Stimulated activated CD4-positive, alpha-beta T cell treated with anti-CD3 and anti-CD28 coated beads, Interleukin-1b, Interleukin-23, amount 100 ng/mL, for 4 hours (primary cell): ENCODE results near the gene SIN3B.

Source experiments
- DNase-seq, 2 donors: peaks; one replicate each; pipeline ENCODE4 v3.0.0-alpha.2; 2020; ENCODE audit warnings: low read depth in 2 of 2

SIN3B gene

DNA sequence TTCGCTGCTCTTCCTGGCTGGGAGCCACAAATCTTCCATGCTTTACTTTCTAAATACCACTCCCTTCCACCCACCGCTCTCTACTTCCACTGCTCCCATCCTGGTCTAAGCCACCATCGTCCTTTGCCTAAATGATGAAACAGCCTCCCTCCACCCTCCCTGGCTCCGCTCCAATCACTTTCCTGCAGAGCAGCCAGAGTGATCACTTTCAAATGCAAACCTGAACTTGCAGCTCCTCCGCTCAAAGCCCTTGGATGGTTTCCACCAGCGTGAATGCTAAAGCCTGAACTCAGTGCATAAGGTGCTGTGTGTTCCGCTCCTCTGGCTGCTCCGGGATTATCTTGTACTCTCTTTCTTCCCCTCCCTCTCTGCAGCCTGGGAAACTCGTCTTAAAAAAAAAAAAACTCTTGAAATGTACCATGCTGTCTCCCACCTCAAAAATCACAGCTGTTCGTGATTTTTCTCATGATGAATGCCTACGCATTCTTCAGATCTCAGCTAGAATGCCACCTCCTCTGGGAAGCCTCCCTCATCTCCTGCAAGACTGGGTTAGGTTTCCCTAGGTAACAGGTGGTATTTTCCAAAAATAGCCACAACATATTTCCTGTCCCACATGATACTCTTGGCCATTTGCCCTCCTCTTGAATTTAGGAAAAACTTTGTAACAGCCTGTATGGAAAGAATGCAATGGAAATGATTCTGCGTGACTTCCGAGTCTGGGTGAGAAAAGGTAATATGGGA is 3.7 kb upstream of the SIN3B start:
- no peak for DNase-seq

DNA sequence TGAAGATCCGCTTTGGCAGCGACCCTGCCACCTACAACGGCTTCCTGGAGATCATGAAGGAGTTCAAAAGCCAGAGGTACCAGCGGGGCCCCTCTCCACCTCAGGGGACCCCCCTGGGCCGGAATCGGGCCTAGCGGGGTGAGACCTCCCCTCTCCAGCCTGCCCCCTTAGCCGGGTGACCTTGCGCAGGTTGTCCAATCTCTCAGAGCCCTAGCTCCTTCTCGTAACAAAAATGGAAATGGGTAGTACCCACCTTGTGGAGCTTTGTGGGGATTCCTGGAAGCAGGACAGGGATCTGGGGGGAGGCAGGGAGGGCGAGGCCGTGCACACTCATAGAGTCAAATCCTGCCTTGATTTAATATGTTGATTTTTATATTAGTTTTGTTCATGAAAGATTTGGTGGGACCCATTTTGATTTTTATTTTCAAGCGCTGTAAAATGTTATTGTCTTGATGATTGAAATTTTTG is 658 bp downstream of the SIN3B start:
- no peak for DNase-seq

DNA sequence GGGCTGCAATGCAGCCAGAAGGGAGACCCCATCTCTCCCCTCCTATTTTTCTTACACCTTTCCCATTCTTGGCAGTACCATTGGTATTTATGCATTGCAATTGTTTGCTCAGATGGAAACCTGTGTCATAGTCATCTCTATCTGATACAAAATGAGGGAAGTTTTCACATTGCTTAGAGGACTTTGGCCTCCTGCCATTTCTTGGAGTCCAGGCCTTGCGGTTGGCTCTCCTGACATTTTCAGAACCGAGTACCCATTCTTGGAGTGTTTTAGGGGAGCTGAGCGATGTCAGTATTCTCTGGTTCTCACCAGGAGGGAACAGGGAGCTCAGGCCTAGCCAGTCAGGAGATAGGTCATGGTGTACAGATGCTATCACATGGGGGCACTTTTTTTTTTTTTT is 1.5 kb downstream of the SIN3B start:
- no peak for DNase-seq

DNA sequence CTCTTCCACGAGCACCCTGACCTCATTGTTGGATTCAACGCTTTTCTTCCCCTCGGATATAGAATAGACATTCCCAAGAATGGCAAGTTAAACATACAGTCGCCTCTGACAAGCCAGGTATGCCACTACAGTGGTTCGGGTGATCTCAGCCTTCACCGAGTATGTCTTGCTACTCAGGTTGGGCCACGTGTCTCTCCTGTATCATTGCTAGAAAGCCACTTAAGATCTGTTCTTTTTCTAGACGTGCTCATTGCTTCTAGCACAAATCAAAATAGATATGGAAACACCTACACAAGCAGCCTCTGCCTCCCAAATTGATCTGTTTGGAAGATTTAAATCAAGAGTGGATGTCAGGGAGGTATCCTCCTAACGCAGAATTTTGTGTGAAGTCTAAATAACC is 2.3 kb downstream of the SIN3B start:
- DNase-seq, result no peak

DNA sequence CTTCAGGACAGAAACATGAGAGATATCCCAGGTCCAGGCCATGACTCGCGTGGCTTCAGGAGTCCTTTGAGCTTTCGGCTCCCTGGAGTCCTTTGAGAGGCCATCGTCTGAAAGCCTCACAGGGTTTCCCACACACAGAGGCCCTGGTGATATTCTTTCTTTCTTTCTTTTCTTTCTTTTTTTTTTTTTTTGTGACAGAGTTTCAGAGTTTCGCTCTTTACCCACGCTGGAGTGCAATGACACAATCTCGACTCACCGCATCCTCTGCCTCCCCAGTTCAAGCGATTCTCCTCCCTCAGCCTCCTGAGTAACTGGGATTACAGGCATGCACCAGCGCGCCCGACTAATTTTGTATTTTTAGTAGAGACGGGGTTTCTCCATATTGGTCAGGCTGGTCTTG is 5.5 kb downstream of the SIN3B start:
- no peak for DNase-seq

DNA sequence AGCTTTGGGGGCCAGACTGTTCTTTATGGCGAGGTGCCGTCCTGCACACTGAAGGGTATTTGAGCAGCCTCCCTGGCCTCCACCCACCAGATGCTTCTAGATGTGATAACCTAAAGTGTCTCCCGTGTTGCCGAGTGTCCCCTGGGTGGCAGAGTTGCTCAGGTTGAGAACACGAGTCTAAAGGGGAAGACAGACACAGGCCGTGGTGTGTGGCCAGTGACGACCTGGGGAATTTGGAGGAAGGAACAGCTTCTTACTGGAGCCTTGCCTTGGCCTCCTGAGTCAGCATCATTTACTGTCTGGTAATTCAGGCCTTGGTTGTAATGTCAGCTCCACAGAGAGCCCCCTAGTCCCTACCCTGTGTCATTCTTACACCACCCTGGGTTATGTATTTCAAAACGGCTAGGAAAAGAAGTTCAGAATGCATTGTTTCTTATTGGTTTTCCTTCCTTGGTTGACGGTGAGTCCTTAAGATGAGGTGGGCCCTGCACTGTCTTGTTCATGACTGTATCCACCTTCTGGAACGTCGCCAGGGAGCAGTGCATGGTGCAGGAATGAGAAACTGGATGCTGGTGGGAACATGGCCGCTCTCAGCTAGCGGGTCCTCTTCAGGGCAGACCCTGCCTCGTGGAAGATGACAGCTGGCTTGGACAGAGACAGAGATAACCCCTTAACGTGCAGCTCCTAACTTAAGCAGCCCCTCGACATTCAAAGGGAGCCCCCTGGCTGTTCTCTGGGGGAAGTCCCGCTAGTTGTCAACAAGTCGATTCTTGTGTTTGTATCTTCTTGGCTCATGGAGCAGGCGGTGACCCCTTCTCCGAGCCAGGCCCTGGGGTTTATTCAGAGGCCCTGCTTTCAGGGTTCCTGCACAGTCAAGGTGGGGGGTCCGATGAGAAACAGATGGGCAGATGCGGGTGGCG is 7.2 kb downstream of the SIN3B start:
- no peak for DNase-seq

DNA sequence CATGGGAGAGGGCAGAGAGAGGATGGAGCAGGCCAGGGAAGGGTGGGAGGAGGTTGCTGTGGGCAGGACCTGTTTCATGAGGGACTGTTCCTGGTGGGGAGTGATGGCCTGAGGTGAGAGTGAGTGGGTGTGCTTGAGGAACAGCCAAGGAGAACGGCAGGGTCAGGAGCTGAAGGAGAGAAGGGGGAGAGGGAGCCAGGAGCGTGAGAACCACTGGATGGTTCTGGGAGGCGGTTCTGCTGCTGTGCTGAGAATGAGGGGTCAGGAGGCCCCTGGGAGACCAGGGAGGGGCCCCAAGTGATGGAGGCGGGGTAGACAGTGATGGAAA is 7.8 kb downstream of the SIN3B start:
- no peak for DNase-seq

DNA sequence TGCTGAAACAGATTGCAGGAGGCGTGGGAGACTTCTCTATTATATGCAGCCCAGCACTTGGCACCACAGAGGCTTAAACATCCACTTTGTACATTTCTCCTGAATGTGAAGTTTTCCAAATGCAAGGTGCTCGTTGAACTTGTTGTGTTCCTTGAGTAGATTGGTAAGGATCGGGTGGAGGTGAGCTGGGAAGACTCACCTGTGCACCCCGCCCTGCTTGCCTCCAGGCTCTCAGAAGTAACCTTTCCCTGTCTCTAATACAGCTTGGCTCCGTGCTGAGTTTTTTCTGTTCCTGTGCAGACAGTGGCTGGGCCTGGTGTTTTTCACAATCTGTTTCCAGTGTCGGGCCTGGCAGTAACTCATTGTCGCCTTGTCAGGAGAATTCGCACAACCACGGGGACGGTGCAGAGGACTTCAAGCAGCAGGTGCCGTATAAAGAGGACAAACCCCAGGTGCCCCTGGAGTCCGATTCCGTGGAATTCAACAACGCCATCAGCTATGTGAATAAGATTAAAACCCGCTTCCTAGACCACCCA is 12.3 kb downstream of the SIN3B start:
- DNase-seq, result no peak

DNA sequence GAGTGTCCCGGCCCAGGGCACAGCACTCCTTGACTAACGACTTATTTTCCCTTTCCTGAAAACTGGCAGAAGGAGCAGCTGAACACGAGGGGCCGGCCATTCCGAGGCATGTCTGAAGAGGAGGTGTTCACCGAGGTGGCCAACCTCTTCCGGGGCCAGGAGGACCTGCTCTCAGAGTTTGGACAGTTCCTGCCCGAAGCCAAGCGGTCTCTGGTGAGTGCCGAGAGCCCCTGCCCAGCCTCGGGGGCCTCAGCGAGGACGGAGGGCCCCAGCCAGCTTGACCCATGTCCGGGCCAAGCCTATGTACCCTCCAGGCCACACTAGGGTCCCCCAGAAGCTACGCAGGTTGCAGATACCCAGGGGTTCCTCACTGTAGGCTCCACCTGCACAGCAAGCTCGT is 17.7 kb downstream of the SIN3B start:
- no peak for DNase-seq

DNA sequence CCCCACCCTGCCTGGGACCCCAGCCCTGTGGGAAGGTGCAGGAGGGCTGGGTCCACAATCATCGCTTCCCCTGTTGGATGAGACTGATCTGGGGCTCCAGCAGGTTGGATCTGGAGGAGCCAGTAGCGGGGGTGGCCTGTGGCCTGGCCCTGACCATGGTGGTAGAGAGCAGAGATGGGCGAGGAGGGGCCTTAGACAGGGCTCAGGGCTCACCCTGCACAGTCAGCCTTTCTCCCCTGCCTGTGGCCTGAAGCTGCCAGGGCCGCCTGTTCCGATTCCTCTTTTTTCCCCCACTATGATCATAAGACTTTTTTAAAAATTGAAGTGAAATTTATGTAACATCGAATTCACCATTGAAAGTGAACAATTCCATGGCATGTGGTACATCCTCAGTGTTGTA is 18.2 kb downstream of the SIN3B start:
- no peak for DNase-seq

DNA sequence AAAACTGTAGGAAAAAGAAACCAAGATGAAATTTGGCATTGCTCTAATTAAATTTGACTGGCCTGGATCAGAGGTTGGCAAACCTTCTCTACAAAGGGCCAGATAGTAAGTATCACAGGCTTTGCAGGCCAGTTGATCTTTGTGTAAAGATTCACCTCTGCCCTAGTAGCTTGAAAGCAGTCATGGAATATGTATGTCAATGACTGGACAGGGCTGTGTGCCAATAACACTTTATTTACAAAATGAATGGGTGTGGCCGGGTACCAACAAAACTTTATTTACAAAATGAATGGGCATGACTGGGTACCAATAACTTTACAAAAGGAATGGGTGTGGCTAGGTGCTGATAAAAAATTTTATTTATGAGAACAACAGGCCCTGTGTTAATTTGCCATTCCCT is 20.0 kb downstream of the SIN3B start:
- DNase-seq, result no peak

DNA sequence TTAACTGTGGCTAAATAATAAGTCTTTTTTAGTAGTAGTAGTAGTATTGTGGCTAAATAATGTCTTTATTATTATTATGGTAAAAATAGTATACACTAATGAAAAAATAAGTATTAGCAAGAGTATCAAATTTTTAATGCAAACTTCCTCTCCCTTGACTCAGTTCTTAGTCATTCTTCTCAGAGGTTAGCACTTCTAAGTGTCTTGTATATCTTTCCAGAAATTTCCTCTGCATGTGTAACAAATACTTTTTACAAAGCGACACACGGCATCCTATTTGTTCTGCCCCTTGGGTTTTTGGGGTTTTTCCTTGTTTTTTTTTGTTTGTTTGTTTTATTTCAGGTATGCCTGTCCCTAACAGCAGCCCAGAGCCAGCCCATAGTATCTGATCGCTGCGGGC is 20.9 kb downstream of the SIN3B start:
- DNase-seq, result no peak

DNA sequence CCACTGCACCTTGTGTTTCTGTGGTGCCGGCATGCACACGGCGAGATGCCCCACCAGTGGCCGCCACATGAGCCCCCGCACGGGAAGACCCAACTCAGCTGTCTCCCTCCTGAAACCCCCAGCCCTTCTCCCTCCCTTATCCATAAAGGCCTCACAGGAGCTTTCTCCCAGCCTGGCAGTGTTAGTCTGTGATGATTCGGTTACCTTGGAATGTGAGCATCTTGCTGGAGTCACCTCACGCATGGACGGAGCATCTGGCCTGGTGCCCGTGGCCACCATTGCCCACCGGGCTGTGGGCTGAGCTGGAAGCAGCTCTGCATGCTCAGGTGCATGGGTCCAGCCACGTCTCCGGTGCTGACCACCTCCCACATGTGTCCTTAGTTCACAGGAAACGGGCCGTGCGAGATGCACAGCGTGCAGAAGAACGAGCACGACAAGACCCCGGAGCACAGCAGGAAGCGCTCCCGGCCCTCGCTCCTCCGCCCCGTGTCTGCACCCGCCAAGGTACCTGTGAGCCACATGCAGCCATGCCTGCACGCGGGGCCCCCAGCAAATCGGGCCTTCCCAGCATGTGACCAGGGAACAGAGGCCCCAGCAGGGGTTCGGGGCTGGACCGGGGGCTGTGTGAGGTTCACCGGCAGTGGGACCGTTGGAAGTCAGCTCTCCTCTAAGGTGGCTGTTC is 22.0 kb downstream of the SIN3B start:
- no peak for DNase-seq

DNA sequence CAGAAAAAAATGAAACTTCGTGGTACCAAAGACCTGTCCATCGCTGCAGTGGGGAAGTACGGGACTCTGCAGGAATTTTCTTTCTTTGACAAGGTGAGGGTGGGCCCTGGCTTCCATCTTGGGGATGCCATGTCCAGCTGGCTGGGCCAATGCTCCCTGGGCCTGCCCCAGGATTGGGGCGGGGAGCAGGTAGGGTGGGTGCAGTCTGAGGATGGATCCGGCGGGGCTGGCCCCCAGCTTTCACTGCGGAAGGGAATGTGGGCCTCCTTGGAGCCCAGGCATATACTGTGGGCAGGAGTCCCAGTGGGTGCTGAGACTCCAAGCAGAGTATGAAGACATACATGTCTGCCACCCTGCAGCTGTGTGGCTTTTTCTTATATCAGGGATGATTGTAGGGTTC is 23.9 kb downstream of the SIN3B start:
- no peak for DNase-seq

DNA sequence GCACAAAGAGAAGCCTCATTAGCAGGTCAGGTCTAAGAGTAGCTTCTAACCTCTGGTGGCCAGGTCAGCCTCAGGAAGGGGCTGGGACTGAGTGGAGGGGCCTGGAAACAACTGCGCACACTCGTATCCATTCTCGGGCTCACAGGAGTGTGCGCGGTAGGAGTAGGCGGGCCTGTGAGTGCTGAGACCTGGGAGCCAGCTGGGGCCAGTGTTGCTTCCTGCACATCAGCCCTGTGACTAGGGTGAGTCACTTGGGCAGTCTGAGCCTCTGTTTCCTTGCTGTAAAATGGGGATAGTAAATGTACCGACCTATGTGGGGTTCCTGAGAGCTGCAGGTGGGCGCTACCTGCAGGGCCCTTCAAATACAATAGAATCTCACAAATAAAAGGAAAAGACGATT is 26.9 kb downstream of the SIN3B start:
- DNase-seq, result no peak

DNA sequence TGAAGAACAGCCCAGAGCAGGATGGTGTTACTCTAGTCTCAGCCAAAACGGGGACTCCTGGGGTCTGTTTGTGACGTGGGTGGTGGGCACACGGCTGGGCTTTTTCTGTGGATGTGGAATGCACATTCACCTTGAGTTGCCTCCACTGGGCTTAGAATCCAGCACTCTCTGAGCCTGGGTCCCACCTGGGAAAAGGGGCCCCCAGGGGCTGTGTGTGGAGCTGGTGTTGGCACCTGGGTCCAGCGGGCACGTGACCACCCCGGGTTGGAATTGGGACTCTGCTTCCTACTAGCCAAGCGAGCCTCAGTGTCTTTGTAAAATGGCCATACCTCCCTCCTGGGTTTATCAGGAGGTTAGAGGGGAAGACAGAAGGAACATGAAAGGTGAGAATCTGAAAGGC is 30.4 kb downstream of the SIN3B start:
- no peak for DNase-seq

DNA sequence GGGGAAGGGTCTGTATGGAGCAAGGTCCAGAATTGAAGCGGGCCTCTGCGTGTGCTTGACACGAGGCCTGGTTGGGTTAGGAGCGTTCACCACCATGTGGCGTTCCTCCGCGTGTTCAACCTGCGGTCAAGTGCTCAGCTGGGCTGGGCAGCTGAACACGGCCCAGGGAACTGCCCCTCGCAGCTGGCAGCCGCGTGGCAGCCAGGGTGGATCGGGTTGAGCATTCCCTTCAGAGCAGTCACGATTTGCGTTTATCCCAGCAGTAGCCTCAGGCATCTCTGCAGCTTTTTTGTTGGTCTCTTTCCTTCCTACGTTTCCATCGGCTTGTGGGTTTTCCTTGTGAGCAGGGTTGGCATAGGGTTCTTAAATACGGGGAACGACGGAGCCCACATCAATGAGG is 30.9 kb downstream of the SIN3B start:
- no peak for DNase-seq

DNA sequence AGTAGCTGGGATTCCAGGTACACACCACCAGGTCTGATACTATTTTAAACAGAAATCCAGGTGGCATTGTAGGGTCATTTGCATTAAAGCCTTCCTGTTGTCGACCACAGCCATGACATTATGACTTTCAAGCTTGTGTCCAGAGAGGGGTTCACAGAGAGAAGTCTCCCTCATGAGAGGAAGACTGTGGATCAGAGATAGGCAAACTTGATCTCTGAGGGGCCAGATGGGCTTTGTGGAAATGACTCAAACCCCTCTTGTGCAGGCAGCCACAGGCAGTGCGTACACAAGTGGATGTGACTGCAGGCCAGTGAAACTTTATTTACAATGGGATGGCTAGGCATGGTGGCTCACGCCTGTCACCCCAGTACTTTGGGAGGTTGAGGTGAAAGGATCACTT is 31.8 kb downstream of the SIN3B start:
- DNase-seq, result no peak

DNA sequence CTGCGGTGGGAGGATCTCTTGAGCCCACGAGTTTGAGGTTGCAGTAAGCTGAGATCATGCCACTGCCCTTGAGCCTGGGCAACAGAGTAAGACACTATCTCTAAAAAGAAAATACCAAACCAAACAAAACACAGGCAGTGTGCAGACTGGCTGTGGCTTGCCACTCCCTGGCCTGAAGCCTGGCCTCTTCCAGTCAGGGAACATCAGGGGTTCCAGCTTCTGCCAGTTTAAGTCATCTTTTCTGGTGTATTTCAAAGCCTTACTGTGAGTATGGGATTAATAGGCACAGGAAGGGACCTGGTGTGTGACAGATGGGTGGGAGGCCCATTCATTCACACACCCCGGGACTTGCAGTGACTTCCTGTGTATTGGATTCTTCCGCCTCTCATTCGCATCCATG is 32.6 kb downstream of the SIN3B start:
- no peak for DNase-seq

DNA sequence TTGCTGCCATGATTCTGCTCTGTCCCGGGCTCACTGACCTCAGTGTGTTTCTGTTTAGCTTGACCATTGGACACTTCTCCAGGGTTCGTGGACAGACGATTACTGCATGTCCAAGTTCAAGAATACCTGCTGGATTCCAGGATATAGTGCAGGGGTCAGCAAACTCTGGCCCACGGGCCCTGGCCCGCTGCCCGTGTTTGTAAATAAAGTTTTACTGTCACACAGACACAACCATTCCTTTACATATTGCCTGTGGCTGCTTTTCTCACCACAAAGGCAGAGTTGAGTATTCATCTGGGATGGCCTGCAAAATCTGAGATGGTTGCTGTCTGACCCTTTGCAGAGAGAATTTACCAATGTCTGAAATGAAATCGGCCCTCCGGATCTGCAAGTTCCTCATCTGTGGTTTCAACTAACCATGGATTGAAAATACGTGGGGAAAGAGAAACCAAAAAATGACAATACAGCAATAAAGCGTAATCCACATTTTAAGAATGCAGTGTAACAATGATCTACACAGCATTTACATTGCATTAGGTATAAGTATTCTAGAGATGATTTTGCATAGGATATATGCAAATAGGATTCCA is 33.7 kb downstream of the SIN3B start:
- DNase-seq, result no peak

DNA sequence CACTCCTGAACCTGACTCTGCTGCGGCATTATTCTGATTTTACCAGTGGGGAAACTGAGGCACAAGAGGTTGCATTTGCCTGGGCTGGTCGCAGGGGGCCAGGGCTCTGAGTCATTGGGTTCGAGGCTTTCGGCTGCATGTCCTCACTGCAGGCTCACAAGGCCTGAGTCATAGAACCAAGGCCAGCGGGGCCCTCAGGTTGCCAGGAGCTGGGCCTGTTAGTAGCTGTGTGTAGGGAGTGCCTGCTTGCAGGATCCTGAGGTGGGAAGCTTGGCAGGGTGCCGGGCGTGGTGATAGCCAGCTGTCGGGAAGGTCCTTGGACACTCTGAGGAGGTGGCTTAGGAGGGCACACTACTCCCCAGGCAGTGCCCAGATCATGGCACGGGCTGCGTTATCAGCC is 38.0 kb downstream of the SIN3B start:
- DNase-seq, result no peak
